ENCODE results near the gene GTF3C5. TPM values are rescaled to one million over a fixed set of nuclear protein-coding genes. Genes with fewer than 3 reads are reported as not detected.

The GTF3C5 gene
- total and polyA plus RNA-seq, 9 of the 15 experiments (the other 6 are each of a cell fraction or from before 2014, with no cell fraction given): 3.8 to 118 (median 83.7) TPM

- TF ChIP-seq ZNF146 (CRISPR knock-in tag; IDR thresholded peaks at IDR 0.05; ENCODE audit: unreplicated experiment): no peak
- no peak for TF ChIP-seq DLX4 (CRISPR knock-in tag; IDR thresholded peaks at IDR 0.05)
- peak; percentile 97 for TF ChIP-seq MTA2 (IDR thresholded peaks at IDR 0.05; ENCODE audit: low read depth)
- peak; percentile 99 for TF ChIP-seq DPF2 (IDR thresholded peaks at IDR 0.05)
- peak; percentile 99 to 100 for TF ChIP-seq HDAC1 (IDR thresholded peaks at IDR 0.05)
- TF ChIP-seq BRF1 (IDR thresholded peaks at IDR 0.05; ENCODE audit: borderline replicate concordance, extremely low read depth, insufficient read length): no peak
- peak; percentile 89 for TF ChIP-seq STAT5A (IDR thresholded peaks at IDR 0.05; ENCODE audit: borderline replicate concordance, low read length)
- peak; percentile 98 for TF ChIP-seq KLF16 (IDR thresholded peaks at IDR 0.05)
- peak; percentile 45 for TF ChIP-seq TAF1 (IDR thresholded peaks at IDR 0.05; ENCODE audit: control insufficient read depth, extremely low read depth, insufficient read depth, low read length, severe bottlenecking)
- 0 out of 4 replicates have a peak, but pooled peaks of 1 of the 2 experiments have one; percentile 58 for TF ChIP-seq UBTF (IDR thresholded peaks at IDR 0.05; ENCODE audit: borderline replicate concordance in 1 of 2, low read depth in 2 of 2, low read length in 2 of 2)
- TF ChIP-seq RBM14 (IDR thresholded peaks at IDR 0.05; ENCODE audit: borderline replicate concordance, insufficient read depth, low read depth, low read length): no peak
- peak; percentile 74 for TF ChIP-seq CREM (IDR thresholded peaks at IDR 0.05; ENCODE audit: low read depth)
- no peak for TF ChIP-seq POLR2H (tag; IDR thresholded peaks at IDR 0.05; ENCODE audit: low read depth)
- no peak for TF ChIP-seq CAMTA2 (CRISPR knock-in tag; conservative IDR thresholded peaks at IDR 0.05)
- TF ChIP-seq ZNF592 (IDR thresholded peaks at IDR 0.05): no peak
- peak; percentile 64; the same call in 1 of the 2 replicates for TF ChIP-seq ZNF274 (IDR thresholded peaks at IDR 0.05; ENCODE audit: borderline replicate concordance, low read depth, low read length)
- TF ChIP-seq ZNF212 (CRISPR knock-in tag; IDR thresholded peaks at IDR 0.05): no peak
- peak; percentile 67 for TF ChIP-seq ZNF239 (CRISPR knock-in tag; IDR thresholded peaks at IDR 0.05)
- TF ChIP-seq THRB (CRISPR knock-in tag; conservative IDR thresholded peaks at IDR 0.05): no peak
- no peak for TF ChIP-seq SMAD2 (IDR thresholded peaks at IDR 0.05; ENCODE audit: low read depth, low read length)
Measured at GRCh38 chr9:133004091-133004998, 26.5 kb upstream of the GTF3C5 start (continued).
